ENCODE measurements around the gene ZNFX1.

- TF ChIP-seq CTCF (IDR thresholded peaks at IDR 0.05) (no peak), POLR2A (IDR thresholded peaks at IDR 0.05) (no peak)
Measured at GRCh38 chr20:49276161-49276960, 1.5 kb downstream of the ZNFX1 start.
